KBM-7 (cell line): ENCODE results near the gene MARCO.
"Not testable (repeated sequence)": the region's sequence is repeated elsewhere in the genome, so short reads cannot be mapped to it uniquely, and the experiment has no call there.

ENCODE experiments used
- DNase-seq: peaks from one replicate; pipeline ENCODE4 v3.0.0-alpha.2; 2015
- in situ Hi-C: fragments of 300-500 bp; cut with MboI; formaldehyde crosslinking; loops from 2 replicates; pipeline ENCODE4 v1.14.3; 2020; ENCODE audit warnings: low sequenced_read_pairs, low pct_unique_long_range_greater_than_20kb, mixed read lengths

The MARCO gene

GRCh38 chr2:118991554-118991953 is 49.6 kb downstream of the MARCO start:
- in situ Hi-C loops = no loop called here
- no peak for DNase-seq

DNA sequence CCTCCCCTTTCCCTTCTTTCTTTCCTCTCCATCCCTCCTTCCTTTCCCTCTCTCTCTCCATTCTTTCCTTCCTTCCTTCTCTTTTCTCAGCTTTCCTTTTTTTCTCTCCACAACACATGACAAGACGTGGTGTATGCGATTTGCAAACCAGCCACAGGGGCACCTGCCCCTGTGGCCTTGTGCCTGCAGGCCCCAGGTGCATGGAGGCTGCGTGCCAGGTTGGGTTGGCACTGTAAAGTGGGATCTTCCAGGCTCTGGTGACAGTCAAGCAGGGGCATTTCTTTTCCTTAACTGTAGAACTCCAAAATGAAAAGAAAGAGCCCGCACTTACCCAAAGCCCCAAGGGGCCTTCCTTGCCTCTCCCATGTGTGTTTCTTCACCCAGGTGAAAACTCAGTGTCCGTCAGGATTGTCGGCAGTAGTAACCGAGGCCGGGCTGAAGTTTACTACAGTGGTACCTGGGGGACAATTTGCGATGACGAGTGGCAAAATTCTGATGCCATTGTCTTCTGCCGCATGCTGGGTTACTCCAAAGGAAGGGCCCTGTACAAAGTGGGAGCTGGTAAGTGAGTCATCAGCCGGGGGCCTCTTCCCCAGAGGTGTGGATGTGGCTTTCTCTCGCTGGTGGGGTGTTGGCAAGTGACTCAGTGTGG is 50.9 kb downstream of the MARCO start:
- in situ Hi-C loops = no loop called here
- no peak for DNase-seq

DNA sequence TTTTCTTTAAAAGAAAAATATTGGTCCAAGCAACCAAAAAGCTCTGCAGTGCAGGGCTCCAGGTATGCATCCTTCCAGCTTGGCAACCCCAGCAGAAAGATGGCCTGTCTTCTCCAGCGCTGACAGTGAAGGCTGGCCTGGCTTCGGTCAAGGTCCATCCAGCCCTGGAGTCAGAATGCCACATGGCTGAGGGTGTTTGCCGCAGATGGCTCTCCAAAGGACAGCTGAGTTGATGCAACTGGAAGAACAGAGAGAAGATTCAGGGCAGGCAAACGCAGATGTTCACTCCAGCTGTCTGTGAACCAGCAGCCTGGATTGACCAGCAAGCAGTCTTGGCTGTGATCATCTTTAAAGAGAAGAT is 51.4 kb downstream of the MARCO start:
- DNase-seq = no peak
- in situ Hi-C loops = no loop called here

DNA sequence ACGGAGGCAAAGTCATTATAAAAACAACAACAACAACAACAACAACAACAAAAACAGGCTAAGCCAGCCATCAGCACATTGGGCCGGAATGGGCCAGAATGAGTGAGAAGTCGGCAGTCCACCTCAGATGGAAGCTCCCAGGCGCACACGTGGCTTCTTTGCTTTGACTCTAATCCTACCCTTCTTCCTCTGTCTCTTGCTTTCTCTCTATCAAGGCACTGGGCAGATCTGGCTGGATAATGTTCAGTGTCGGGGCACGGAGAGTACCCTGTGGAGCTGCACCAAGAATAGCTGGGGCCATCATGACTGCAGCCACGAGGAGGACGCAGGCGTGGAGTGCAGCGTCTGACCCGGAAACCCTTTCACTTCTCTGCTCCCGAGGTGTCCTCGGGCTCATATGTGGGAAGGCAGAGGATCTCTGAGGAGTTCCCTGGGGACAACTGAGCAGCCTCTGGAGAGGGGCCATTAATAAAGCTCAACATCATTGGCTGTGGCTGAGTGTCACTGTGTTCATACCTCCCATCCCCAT is 52.2 kb downstream of the MARCO start:
- in situ Hi-C loops = no loop called here
- no peak for DNase-seq

DNA sequence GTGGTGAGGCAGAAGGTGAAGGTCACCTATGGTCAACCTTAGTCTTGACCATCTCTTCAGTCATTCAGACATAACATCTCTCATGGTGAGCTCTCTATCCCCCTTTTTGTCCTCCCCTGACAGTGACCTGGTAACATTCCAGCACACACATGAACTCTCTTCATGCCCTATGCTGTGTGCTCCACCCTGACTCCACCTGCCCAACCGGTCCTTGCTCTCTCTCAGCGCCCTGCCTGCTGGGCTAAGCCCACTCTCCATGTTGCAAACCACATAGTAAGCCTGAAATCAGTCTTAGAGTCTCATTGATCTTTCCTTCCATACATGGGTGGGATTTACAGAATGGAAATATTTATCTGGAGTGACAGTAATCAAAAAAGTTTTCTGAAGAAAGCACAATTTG is 52.8 kb downstream of the MARCO start:
- DNase-seq = no peak
- in situ Hi-C loops = no loop called here

GRCh38 chr2:119003856-119004255 is 61.9 kb downstream of the MARCO start:
- in situ Hi-C loops, DNase-seq: not testable (repeated sequence)

GRCh38 chr2:119004602-119005001 is 62.6 kb downstream of the MARCO start:
- in situ Hi-C loops = no loop called here
- DNase-seq = no peak

GRCh38 chr2:119005051-119005450 is 63.1 kb downstream of the MARCO start:
- no peak for DNase-seq

DNA sequence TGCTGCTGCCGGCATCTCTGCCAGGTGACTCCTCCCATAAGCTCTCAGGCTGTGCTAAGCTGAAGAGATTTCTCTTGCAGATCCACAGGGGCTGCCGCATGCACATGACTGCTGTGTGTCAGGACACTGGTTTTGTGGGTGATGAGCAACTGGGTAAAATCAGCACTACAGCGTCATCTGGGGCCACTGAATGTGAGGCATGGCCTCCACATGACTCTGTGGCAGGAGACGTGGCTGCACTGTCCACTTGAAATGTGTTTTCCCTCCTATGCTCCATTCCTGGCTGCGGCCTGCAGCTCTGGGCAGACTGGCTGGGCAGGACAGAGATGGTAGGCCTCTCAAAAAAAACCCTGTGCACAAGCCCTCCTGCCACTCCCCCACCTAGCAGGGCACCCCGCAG is 63.6 kb downstream of the MARCO start:
- DNase-seq = no peak
- in situ Hi-C loops = no loop called here

More at GRCh38 chr2:119005051-119005450, 63.1 kb downstream of the MARCO start:
- in situ Hi-C loops = no loop called here

- DNase-seq = no peak
- in situ Hi-C loops = no loop called here
These were observed 64.4 kb downstream of the MARCO start for GRCh38 chr2:119006441-119006840.

- peak; percentile 28 for DNase-seq
- in situ Hi-C loops = no loop called here
These were observed 66.1 kb downstream of the MARCO start for GRCh38 chr2:119008108-119008507.

GRCh38 chr2:119009110-119009509 is 67.1 kb downstream of the MARCO start:
- in situ Hi-C loops = no loop called here
- no peak for DNase-seq

DNA sequence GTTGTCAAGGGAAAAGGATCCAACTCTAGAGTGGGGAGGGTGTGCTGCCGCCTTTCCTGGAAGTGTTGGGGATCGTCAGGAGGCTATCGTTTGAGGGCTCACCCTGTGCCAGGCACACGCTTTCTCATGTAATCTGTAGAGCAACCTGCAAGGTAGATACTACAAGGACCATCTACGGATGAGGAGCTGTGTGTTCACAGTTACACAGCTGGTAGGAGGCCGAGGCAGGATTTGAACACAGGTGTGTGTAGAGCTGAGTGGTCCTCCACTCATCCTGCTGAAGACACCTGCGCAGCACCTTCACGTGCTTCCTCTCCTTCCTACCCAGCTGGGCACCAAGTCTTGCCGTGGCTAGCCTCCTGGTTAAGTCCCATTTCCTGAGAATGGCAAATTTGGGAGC is 68.3 kb downstream of the MARCO start:
- in situ Hi-C loops = no loop called here

DNA sequence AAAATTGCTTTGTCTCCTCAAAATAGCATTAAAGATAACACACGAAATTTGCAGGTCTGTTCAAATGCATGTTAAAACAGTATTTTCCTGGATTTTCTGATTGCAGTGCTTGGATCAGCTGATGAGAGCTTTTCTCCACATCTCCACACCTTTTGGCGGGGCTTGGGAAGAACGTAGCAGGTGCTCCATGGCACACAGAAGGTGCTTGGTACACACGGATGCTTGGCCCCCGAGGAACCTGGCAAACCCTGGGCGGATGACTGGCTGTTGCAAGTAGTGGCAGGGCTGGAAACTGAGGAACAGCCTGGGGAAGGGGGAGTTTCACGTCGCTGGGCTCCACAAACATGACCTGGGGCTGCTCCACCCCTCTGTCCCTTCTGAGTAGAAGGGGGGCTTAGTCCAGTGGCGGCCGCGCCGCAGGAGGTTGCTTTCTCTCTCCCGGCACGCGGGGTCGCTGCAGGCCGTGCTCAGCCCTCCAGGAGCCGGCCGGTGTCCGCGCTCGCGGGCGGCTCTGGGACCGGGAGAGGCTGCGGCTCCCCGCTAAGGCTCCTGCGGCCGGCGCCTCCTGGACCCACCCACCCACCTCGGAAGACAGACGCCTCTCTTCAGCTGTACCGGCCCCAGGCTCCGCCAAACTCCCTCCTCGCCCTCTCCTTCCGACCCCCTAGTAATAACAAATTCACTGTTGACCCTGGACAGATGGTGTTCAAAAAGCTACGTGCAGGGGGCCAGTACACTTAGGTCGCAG is 69.3 kb downstream of the MARCO start:
- DNase-seq = peak; percentile 31
- in situ Hi-C loops = no loop called here

More for the DNA sequence above, 68.3 kb downstream of the MARCO start:
- no peak for DNase-seq

DNA sequence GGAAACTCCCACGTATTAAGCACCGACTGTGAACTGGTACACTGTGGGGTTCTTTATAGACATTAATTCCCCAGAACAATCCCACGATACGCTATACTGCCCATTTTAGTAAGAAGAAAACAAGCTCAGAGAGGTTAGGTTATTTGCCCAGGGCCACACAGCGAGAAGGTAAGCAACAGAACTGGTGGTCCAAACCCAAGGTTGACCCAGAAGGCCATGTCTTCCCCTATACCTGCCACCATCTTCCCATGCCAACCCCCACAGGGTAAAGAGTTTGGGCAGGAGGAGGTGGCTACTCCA is 69.9 kb downstream of the MARCO start:
- no peak for DNase-seq
- in situ Hi-C loops = no loop called here

DNA sequence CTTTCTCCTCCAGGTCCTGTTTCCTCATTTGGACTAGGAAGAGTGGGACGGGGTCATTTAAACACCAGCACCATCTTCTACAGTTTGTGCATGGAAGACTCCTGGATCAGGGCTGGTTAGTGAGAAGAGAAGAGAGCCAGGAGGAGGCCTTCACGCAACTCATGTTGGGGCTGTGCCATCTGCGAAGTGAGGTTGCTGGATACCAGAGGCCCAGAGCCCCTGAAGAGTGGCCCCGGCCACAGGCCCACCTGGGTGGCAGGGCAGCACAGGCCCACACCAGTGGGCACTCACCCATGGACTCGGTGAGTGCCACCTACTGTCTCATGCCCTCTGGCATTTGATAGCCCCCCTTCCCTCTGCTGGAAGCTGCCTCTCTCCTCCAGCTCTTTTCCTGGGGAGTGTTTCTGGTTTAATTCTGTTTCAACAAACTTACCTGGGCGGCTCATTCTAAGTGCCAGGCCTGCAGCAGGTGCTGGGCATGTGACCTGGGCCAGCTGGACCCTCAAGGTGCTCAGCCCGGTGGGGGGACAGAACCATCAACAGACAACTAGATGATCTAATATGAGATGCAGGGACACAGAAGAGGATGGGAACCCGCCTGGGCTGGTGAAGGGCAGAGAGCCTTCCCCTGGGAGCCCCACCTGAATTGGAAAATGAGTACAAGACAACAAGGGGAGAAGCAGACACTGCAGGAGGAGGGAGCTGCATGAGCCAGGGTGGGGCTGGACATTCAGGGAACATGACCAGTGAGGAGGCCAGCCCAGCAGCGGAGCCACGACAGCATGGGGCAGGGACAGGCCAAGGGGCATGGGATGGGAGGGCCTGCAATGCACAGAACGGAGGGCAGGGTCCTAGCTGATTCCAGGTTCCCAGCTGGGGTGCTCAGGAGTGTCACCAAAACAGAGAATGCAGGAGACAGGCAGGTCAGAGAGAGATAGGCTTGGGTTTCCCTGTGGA is 70.6 kb downstream of the MARCO start:
- no peak for DNase-seq
- in situ Hi-C loops = no loop called here

DNA sequence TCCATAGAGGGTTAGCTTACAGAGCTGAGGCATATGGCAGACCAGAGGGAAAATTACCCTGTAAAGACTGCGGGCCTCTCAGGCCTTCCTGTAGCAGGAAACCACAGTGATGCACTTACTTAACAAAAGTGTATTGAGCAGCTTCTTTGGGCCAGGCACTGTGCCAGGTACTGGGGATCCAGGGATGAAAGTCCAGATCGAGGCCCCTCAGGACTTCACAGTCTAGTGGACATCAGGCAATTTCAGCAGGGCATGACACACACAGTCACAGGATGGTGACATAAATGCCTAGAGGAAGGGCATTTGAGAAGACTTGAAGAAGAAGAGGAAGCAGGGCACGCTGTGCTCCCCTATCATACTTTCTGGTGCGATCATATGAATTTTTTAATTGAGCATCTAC is 71.7 kb downstream of the MARCO start:
- in situ Hi-C loops = no loop called here

DNA sequence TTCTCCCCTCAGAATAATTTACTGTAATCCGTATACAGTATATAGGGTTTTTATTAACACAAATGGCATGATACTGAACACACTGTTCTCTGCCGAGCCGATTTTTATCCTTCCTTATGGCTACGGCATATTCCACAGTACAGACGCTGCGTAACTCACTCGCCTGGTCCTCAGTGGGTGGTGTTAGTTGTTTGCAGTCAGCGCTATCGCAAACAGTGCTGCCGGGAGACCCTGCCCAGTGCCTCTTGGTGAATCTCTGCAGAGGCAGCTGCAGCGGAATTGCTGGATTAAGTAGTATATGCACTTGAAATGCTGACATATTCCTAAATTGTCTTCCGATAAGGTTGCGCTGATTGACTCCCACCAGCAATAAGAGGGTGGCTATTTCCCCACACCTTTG is 73.9 kb downstream of the MARCO start:
- no peak for DNase-seq
- in situ Hi-C loops = no loop called here

More for the DNA sequence above, 71.7 kb downstream of the MARCO start:
- DNase-seq = no peak

GRCh38 chr2:119019521-119019920 is 77.5 kb downstream of the MARCO start:
- in situ Hi-C loops = no loop called here
- no peak for DNase-seq

GRCh38 chr2:119022678-119023077 is 80.7 kb downstream of the MARCO start:
- in situ Hi-C loops = no loop called here

More at GRCh38 chr2:119022678-119023077, 80.7 kb downstream of the MARCO start:
- DNase-seq = no peak
